GM18909 (cell line): ENCODE measurements around the gene EPC1.

ENCODE experiments used
- ATAC-seq: cut with Tn5 transposase; IDR thresholded peaks from one replicate; pipeline ENCODE4 v1.9.1; 2021; ENCODE audit warnings: mild to moderate bottlenecking; ENCODE audit not compliant: unreplicated experiment, poor library complexity

The EPC1 gene

DNA sequence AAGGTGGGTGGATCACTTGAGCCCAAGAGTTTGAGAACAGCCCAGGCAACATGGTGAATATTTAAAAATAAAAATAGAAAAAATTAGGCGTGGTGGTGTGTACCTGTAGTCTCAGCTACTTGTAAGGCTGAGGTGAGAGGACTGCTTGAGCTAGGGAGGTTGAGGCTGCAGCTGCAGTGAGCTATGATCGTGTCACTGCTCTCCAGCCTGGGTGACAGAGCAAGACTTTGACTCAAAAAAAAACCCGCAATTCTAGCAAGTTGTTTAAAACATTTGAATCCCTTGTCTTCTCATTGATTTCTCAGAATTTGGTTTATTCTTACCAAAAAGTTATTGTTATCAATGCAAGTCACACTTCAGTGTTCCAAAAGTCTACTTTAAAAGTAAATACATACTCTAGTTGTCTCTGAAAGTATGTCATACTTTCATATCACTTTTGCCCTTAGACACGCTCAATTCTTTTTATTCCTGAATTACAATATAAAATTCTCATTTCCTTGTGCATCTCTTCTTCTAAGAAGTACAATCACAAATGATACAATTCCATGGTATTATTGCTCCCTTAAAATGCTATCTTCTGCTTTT lies 6.3 kb downstream of the EPC1 start:
- ATAC-seq, result no peak

DNA sequence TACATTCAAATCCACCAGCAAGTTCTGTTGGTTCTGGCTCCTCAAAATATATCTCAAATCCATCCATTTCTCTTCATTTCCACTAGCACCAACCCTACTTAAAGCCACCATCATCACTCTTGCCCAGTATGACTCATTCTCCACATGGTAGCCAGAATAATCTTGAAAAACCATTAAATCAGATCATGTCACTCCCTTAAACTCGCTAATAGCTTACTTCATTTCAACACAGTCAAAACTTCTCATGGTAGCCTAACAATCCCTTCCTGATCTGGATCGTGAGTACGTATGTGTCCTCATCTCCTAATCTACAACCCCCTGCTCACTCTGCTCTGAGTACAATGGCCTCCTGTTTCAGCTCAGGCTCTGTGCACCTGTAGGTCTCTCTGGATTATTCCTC lies 8.7 kb downstream of the EPC1 start:
- ATAC-seq, result no peak

DNA sequence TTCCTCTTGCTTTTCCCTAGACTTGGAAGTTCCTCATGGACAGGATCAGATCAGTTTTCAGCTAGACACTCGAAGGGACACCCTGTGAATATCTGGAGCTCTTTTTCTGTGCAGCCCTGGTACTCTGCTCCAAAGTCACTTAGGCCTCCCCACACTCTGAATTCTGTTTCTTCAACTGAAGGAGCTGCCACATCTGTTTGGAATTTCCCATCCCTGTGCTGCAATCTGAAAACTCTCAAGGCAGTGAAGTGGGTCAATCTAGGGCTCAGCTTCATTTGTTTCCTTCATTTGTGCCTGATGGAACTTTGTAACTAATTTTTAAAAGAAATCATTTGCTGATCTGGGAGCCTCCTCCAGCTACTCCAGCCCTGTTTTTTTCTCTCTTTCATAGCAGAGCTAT lies 9.6 kb downstream of the EPC1 start:
- no peak for ATAC-seq

- no peak for ATAC-seq
Measured at GRCh38 chr10:32333849-32334248, 13.1 kb downstream of the EPC1 start.

DNA sequence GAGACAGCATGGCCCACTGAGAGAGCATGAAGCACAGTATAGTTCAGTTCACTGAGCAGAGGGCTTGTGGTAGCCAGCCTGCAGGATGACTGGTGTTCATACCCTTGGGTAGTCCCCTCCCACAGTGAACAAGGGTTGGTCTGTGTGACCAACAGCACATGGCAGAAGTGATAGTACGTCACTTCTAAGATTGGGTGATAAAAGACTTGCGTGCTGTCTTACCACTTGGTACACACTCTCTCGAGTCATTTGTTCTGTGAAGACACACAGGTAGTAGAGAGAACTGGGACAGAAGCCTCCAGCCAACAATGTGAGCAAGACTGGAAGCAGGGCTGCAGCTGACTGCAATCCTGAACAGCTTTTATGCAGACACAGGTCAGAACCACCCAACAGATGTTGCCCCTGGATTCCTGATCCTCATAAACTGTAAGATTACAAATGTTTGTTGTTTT lies 14.6 kb downstream of the EPC1 start:
- peak; percentile 96 for ATAC-seq

GRCh38 chr10:32331606-32332005 lies 15.4 kb downstream of the EPC1 start:
- no peak for ATAC-seq

DNA sequence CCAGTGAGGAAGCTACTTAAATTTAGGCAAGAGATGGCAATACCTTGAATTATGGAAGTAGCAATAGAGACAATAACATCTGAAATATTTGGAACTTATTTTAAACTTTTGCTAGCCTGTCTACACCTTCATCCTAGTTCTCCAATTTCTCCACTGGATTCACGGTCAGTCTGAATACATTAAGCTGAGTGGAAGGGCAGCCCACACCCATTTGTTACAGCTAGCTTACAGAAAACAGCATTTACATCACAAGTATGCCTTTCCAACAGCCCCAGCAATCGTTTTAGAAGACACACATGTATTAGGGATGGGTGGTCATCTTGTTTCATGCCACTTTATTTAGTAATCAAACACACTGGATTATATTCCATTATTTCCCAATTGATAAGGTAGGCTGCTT lies 16.7 kb downstream of the EPC1 start:
- ATAC-seq, result no peak

GRCh38 chr10:32329061-32329460 lies 17.9 kb downstream of the EPC1 start:
- ATAC-seq, result no peak

- no peak for ATAC-seq
Measured at GRCh38 chr10:32328499-32328898, 18.5 kb downstream of the EPC1 start.

DNA sequence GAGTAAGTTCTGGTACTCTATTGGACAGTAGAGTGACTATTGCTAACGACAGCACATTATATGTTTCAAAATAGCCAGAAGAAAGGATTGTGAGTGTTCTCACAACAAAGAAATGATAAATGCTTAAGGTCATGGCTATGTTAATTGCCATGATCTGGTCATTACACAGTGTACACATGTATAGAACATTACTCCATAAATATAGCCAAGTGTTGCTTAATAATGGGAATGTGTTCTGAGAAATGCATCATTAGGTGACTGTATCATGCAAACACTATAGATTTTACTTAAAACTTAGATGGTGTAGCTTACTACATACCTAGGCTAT lies 19.6 kb downstream of the EPC1 start:
- no peak for ATAC-seq

DNA sequence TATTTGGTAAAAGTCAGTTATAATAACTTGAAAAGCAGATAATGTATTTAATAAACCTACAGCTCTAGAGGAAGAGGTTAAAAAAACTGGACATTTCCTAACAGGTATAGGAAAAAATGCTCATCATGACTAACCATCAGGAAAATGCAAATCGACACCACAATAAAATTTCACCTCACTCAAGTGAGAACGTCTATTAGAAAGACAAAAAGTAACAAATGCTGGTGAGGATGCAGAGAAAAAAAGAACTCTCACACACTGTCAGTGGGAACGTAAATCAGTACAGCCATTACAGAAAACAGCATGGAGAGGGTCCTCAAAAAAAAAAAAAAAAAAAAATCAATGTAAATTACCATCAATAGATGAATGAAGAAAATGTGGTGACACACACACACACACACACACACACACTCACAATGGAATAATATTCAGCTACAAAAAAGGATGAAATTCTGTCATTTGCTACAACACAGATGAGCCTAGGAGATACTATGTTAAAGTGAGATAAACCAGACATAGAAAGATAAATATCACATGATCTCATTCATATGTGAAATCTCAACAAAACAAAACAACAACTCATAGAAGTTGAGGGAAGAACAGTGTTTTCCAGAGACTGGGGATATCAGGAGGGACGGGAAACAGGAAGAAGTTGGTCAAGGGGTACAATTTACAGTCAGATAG lies 20.1 kb downstream of the EPC1 start:
- no peak for ATAC-seq

GRCh38 chr10:32326119-32326518 lies 20.8 kb downstream of the EPC1 start:
- ATAC-seq, result peak; percentile 62

- no peak for ATAC-seq
Measured at GRCh38 chr10:32323051-32323450, 23.9 kb downstream of the EPC1 start.

- ATAC-seq, result no peak
Measured at GRCh38 chr10:32321016-32321631, 25.8 kb downstream of the EPC1 start.

DNA sequence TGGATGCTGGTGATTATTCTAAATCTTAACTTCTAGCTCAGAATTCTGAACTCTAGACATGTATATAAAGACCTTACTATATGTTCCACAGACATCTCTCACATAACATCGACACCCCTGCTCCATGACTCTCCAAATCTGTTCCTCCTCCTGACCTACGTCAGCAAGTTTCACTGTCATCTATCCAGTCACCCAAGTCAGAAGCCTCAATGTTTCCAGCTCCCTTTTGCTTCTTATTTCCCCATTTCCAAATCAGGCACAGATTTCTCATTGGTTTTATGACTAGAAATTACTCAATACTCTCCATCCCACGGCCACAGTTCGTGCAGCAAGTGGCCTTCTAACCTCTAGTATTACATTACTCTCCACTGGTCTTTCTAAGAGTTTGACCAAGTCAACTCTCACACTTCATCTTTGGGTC lies 28.5 kb downstream of the EPC1 start:
- ATAC-seq, result peak; percentile 48

GRCh38 chr10:32317795-32318357 lies 29.1 kb downstream of the EPC1 start:
- peak; percentile 97 for ATAC-seq

DNA sequence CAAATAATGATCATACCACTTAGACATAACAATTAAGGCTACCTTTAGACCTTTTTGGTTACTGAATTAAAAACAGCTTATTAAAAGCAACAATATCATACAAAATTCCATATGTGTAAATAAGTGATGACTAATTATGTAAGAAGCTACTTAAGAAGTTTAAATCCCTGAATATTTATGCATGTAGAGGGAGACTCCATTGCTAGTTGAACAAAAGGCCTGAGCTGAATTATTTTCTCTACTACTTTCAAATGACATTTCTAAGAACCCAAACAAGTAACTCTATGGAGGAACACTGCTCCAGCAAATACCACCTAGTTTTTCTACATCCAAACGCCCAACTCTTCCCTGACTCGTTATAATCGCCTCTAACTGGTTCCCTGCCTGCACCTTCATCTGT lies 31.5 kb downstream of the EPC1 start:
- ATAC-seq, result no peak

DNA sequence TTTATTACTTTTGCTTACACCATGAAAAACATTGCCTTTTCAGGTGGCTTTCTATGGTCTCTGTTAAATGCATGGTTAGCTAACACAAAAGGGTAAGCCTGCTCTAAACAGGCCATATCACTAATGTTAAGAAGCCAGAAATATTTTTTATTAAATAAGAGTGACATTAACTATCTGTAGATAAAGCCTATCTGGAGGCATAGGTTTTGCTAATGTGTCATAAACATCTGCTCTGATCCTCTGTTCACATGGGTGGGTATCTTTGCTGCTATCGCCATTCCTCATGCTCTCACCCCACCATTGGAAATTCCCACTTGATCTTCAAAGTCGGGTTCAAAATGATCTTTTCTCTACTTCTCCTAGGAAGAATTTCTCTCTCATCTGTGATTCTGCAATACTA lies 32.4 kb downstream of the EPC1 start:
- ATAC-seq, result no peak

DNA sequence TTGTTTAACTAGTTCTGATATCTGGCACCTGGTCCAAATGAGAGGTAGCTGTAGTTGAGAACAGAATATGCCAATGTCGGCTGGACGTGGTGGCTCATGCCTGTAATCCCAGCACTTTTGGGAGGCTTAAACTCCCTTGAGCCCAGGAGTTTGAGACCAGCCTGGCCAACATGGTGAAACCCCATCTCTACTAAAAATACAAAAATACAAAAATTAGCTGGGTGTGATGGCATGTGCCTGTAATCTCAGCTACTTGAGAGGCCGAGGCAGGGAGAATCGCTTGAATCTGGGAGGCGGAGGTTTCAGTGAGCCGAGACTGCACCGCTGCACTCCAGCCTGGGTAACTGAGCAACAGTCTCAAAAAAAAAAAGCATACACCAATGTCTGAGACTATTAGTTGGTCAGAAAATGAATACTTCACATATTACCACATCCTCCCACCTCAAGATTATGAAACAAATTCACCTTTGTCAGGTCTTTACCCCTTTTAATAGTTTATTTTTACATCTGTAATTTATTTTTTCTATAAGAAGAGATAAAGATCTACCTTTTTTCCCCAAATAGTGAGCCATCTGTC lies 38.8 kb downstream of the EPC1 start:
- peak; percentile 50 for ATAC-seq

DNA sequence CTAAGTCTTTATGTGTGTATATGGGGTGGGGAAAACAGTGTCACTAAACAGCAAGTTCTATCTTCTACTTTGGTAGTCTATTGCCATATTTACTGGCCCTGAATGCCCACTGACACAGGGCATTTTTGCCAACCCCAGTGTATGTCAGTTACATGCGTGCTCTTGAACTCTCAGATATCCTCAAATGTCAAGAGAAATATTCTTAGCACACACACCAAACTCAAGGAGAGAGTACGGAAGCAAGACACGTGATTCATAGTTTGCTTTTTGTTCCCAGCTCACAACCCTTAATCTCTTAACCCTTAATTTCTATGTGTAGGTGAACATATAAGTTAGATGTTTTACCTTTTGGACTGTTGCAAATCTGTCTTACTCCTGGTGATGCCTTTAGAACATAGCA lies 39.3 kb downstream of the EPC1 start:
- no peak for ATAC-seq

DNA sequence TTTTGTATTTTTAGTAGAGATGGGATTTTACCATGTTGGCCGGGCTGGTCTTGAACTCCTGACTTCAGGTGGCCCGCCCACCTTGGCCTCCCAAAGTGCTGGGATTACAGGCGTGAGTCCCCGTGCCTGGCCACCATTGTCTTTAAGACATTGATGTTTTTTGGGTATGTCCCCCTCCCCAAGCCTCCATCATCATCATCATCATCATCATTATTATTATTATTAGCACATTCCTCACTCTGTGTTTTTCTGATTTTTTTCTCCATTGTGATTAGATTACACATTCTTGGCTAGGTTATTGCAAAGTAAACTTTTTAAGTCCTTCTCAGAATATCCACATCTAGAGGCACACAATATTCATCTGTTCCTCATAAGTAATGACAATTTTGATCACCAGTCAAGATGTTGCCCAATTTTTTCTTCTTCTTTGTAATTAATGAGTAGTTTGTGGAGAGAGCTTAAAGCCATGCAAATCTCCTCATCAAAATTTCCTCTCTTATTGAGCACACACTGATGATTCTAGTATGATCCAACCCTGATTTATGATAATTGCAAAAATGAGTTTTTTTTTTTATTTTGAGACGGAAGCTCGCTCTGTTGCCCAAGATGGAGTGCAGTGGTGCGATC lies 47.5 kb downstream of the EPC1 start:
- ATAC-seq, result no peak
